ENCODE data around the gene SAPCD1.

The SAPCD1 gene

GRCh38 chr6:31739639-31740396 lies 22.6 kb upstream of the SAPCD1 start, which contains the start of gene MSH5:
TSS of gene MSH5 (plus strand) at chr6:31740005. CDS start at chr6:31740467, 462 bp downstream.
- Histone ChIP-seq H4K8ac (ENCODE audit: low read length) (peak within 1 kb of the TSS; percentile 83), H3K4ac (ENCODE audit: low read depth in 1 of 2, low read length in 2 of 2) (peak within 1 kb of the TSS; percentile 68 to 81), H3K79me1 (replicated peaks; ENCODE audit: low read length, poor library complexity, severe bottlenecking) (peaks cover 2% of the 10 kb centered on the region), H3K4me1 (ENCODE audit: control insufficient read depth, insufficient read depth, low read depth, low read length) (peaks cover 24% of the 10 kb centered on the region), H2BK120ac (ENCODE audit: low read depth, low read length) (peak within 1 kb of the TSS; percentile 98), H3K9me3 (ENCODE audit: control insufficient read depth, low read length) (no peaks in the 10 kb centered on the region), H4K91ac (ENCODE audit: low read length) (peak within 1 kb of the TSS; percentile 58), H2BK12ac (ENCODE audit: low read length in 2 of 2) (peak within 1 kb of the TSS; percentile 92 to 99), H3K23ac (ENCODE audit: low read length in 2 of 2) (peak within 1 kb of the TSS in 1 of 2 experiments; percentile 96), H2AK5ac (ENCODE audit: low read length, severe bottlenecking) (no peak within 1 kb of the TSS), H3K27ac (ENCODE audit: low read length, poor library complexity, severe bottlenecking) (peak within 1 kb of the TSS; percentile 89), H3K4me3 (ENCODE audit: insufficient read depth in 1 of 2, low read depth in 1 of 2, low read length in 2 of 2) (peak within 1 kb of the TSS; percentile 62 to 95), H3K9ac (ENCODE audit: low read length) (peak within 1 kb of the TSS; percentile 100), H3K4me2 (ENCODE audit: low read length, poor library complexity, severe bottlenecking) (peak within 1 kb of the TSS; percentile 62), H2AFZ (ENCODE audit: low read depth, low read length) (peak within 1 kb of the TSS; percentile 46), H3K14ac (ENCODE audit: low read length in 2 of 2) (peak within 1 kb of the TSS in 1 of 2 experiments; percentile 93), H2BK5ac (ENCODE audit: low read depth, low read length, poor library complexity, severe bottlenecking) (peak within 1 kb of the TSS; percentile 22), H3K36me3 (ENCODE audit: control insufficient read depth in 1 of 2, insufficient read depth in 2 of 2, low read depth in 1 of 2, low read length in 2 of 2) (peaks cover 0 to 29% of the 10 kb centered on the region in 2 experiments), H3K18ac (ENCODE audit: low read depth in 1 of 2, low read length in 2 of 2) (peak within 1 kb of the TSS; percentile 70 to 86), H2BK15ac (ENCODE audit: low read depth, poor library complexity, severe bottlenecking) (peak within 1 kb of the TSS; percentile 83), H3K27me3 (ENCODE audit: control insufficient read depth in 1 of 2, insufficient read depth in 1 of 2, low read length in 2 of 2) (no peaks in the 10 kb centered on the region)
- peak; percentile 99 for DNase-seq
- WGBS: 3% methylated on average over 36 of the region's 58 CpGs

DNA sequence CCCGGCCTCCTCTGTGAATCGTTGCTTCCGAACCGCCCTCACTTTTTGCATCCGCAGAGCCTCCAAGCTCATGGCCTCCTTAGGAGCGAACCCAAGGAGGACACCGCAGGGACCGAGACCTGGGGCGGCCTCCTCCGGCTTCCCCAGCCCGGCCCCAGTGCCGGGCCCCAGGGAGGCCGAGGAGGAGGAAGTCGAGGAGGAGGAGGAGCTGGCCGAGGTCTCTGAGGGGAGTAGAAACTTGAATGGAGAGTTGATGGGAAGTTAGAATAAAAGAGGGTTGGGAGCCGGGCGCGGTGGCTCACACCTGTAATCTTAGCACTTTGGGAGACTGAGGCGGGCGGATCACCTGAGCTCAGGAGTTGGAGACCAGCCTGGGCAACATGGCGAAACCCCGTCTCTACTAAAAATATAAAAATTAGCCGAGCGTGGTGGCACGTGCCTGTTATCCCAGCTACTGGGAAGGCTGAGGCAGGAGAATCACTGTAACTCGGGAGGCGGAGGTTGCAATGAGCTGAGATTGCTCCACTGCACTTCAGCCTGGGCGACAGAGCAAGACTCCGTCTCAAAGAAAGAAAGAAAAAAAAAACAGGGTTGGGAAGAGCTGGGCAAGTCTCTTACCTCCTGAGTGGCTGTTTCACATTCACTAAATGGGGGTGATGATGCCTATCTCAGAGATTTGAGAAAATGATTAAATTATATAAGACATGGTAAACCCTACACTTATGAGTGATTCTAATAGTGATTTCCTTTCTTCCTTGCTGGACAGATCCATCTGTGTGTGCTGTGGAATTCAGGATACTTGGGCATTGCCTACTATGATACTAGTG lies 21.8 kb upstream of the SAPCD1 start:
- H2BK5ac ChIP-seq (ENCODE audit: low read depth, low read length, poor library complexity, severe bottlenecking): no peak overlapping the region
- no peak overlapping the region for H2BK15ac ChIP-seq (ENCODE audit: low read depth, poor library complexity, severe bottlenecking)
- H2AFZ ChIP-seq (ENCODE audit: low read depth, low read length): peak overlapping the region; percentile 46
- peak overlapping the region; percentile 90 for H3K9ac ChIP-seq (ENCODE audit: low read length)
- no peak for DNase-seq
- no peaks in the 10 kb centered on the region for H3K27me3 ChIP-seq (ENCODE audit: control insufficient read depth in 1 of 2, insufficient read depth in 1 of 2, low read length in 2 of 2)
- H2BK12ac ChIP-seq (ENCODE audit: low read length in 2 of 2): peak overlapping the region in 1 of 2 experiments; percentile 37
- H3K23ac ChIP-seq (ENCODE audit: low read length in 2 of 2): no peak overlapping the region
- WGBS: 43% methylated on average over 29 of the region's 29 CpGs
- no peak overlapping the region for H2BK120ac ChIP-seq (ENCODE audit: low read depth, low read length)
- H3K36me3 ChIP-seq (ENCODE audit: control insufficient read depth in 1 of 2, insufficient read depth in 2 of 2, low read depth in 1 of 2, low read length in 2 of 2): peaks cover 0 to 32% of the 10 kb centered on the region in 2 experiments
- no peaks in the 10 kb centered on the region for H3K9me3 ChIP-seq (ENCODE audit: control insufficient read depth, low read length)
- H3K4ac ChIP-seq (ENCODE audit: low read depth in 1 of 2, low read length in 2 of 2): peak overlapping the region in 1 of 2 experiments; percentile 81
- H3K14ac ChIP-seq (ENCODE audit: low read length in 2 of 2): no peak overlapping the region
- peaks cover 24% of the 10 kb centered on the region for H3K4me1 ChIP-seq (ENCODE audit: control insufficient read depth, insufficient read depth, low read depth, low read length)
- peak overlapping the region; percentile 41 for H3K4me2 ChIP-seq (ENCODE audit: low read length, poor library complexity, severe bottlenecking)
- no peak overlapping the region for H4K91ac ChIP-seq (ENCODE audit: low read length)
- H3K27ac ChIP-seq (ENCODE audit: low read length, poor library complexity, severe bottlenecking): no peak overlapping the region
- H3K4me3 ChIP-seq (ENCODE audit: insufficient read depth in 1 of 2, low read depth in 1 of 2, low read length in 2 of 2): peak overlapping the region; percentile 62 to 95
- no peak overlapping the region for H4K8ac ChIP-seq (ENCODE audit: low read length)
- peaks cover 2% of the 10 kb centered on the region for H3K79me1 ChIP-seq (replicated peaks; ENCODE audit: low read length, poor library complexity, severe bottlenecking)
- H3K18ac ChIP-seq (ENCODE audit: low read depth in 1 of 2, low read length in 2 of 2): peak overlapping the region in 1 of 2 experiments; percentile 86
- H2AK5ac ChIP-seq (ENCODE audit: low read length, severe bottlenecking): no peak overlapping the region

GRCh38 chr6:31741815-31742214 lies 20.6 kb upstream of the SAPCD1 start:
- H2BK12ac ChIP-seq (ENCODE audit: low read length in 2 of 2): no peak overlapping the region
- H2BK5ac ChIP-seq (ENCODE audit: low read depth, low read length, poor library complexity, severe bottlenecking): no peak overlapping the region
- H3K9me3 ChIP-seq (ENCODE audit: control insufficient read depth, low read length): no peaks in the 10 kb centered on the region
- H3K79me1 ChIP-seq (replicated peaks; ENCODE audit: low read length, poor library complexity, severe bottlenecking): peaks cover 2% of the 10 kb centered on the region
- 94% methylated on average over 2 of the region's 2 CpGs for WGBS
- no peak overlapping the region for H3K23ac ChIP-seq (ENCODE audit: low read length in 2 of 2)
- H4K91ac ChIP-seq (ENCODE audit: low read length): no peak overlapping the region
- peaks cover 22% of the 10 kb centered on the region for H3K4me1 ChIP-seq (ENCODE audit: control insufficient read depth, insufficient read depth, low read depth, low read length)
- no peak overlapping the region for H2AFZ ChIP-seq (ENCODE audit: low read depth, low read length)
- H3K36me3 ChIP-seq (ENCODE audit: control insufficient read depth in 1 of 2, insufficient read depth in 2 of 2, low read depth in 1 of 2, low read length in 2 of 2): peaks cover 0 to 32% of the 10 kb centered on the region in 2 experiments
- H3K14ac ChIP-seq (ENCODE audit: low read length in 2 of 2): no peak overlapping the region
- no peak overlapping the region for H3K4me3 ChIP-seq (ENCODE audit: insufficient read depth in 1 of 2, low read depth in 1 of 2, low read length in 2 of 2)
- no peak overlapping the region for H3K4ac ChIP-seq (ENCODE audit: low read depth in 1 of 2, low read length in 2 of 2)
- no peak overlapping the region for H3K27ac ChIP-seq (ENCODE audit: low read length, poor library complexity, severe bottlenecking)
- no peaks in the 10 kb centered on the region for H3K27me3 ChIP-seq (ENCODE audit: control insufficient read depth in 1 of 2, insufficient read depth in 1 of 2, low read length in 2 of 2)
- H2AK5ac ChIP-seq (ENCODE audit: low read length, severe bottlenecking): no peak overlapping the region
- DNase-seq: no peak
- H3K18ac ChIP-seq (ENCODE audit: low read depth in 1 of 2, low read length in 2 of 2): no peak overlapping the region
- no peak overlapping the region for H2BK15ac ChIP-seq (ENCODE audit: low read depth, poor library complexity, severe bottlenecking)
- H2BK120ac ChIP-seq (ENCODE audit: low read depth, low read length): no peak overlapping the region
- no peak overlapping the region for H3K9ac ChIP-seq (ENCODE audit: low read length)
- no peak overlapping the region for H3K4me2 ChIP-seq (ENCODE audit: low read length, poor library complexity, severe bottlenecking)
- no peak overlapping the region for H4K8ac ChIP-seq (ENCODE audit: low read length)

- Histone ChIP-seq H3K4ac (ENCODE audit: low read depth in 1 of 2, low read length in 2 of 2) (no peak overlapping the region), H3K23ac (ENCODE audit: low read length in 2 of 2) (no peak overlapping the region), H2BK15ac (ENCODE audit: low read depth, poor library complexity, severe bottlenecking) (no peak overlapping the region), H3K4me2 (ENCODE audit: low read length, poor library complexity, severe bottlenecking) (no peak overlapping the region), H3K36me3 (ENCODE audit: control insufficient read depth in 1 of 2, insufficient read depth in 2 of 2, low read depth in 1 of 2, low read length in 2 of 2) (peaks cover 0 to 40% of the 10 kb centered on the region in 2 experiments), H2AFZ (ENCODE audit: low read depth, low read length) (no peak overlapping the region), H4K8ac (ENCODE audit: low read length) (no peak overlapping the region), H3K9me3 (ENCODE audit: control insufficient read depth, low read length) (no peaks in the 10 kb centered on the region), H3K27ac (ENCODE audit: low read length, poor library complexity, severe bottlenecking) (no peak overlapping the region), H2BK120ac (ENCODE audit: low read depth, low read length) (no peak overlapping the region), H4K91ac (ENCODE audit: low read length) (no peak overlapping the region), H2BK12ac (ENCODE audit: low read length in 2 of 2) (no peak overlapping the region), H3K18ac (ENCODE audit: low read depth in 1 of 2, low read length in 2 of 2) (no peak overlapping the region), H3K4me1 (ENCODE audit: control insufficient read depth, insufficient read depth, low read depth, low read length) (peaks cover 21% of the 10 kb centered on the region), H3K4me3 (ENCODE audit: insufficient read depth in 1 of 2, low read depth in 1 of 2, low read length in 2 of 2) (no peak overlapping the region), H2BK5ac (ENCODE audit: low read depth, low read length, poor library complexity, severe bottlenecking) (no peak overlapping the region), H3K79me1 (replicated peaks; ENCODE audit: low read length, poor library complexity, severe bottlenecking) (no peaks in the 10 kb centered on the region), H3K9ac (ENCODE audit: low read length) (no peak overlapping the region), H2AK5ac (ENCODE audit: low read length, severe bottlenecking) (no peak overlapping the region), H3K27me3 (ENCODE audit: control insufficient read depth in 1 of 2, insufficient read depth in 1 of 2, low read length in 2 of 2) (no peaks in the 10 kb centered on the region), H3K14ac (ENCODE audit: low read length in 2 of 2) (no peak overlapping the region)
- 97% methylated on average over 3 of the region's 3 CpGs for WGBS
- DNase-seq: no peak
These were observed 19.6 kb upstream of the SAPCD1 start for GRCh38 chr6:31742894-31743293.
